Osteocyte (in vitro differentiated cells): ENCODE data around the gene MAPK6. TPM values are rescaled to one million over a fixed set of nuclear protein-coding genes. Genes with fewer than 3 reads are reported as not detected.

Experiments used
- DNase-seq: peaks from one replicate; pipeline ENCODE4 v3.0.0; 2021; ENCODE audit warnings: mixed read lengths; ENCODE audit not compliant: unreplicated experiment; ENCODE audit errors: extremely low spot score
- H3K27ac Mint-ChIP-seq: one replicate; pipeline ENCODE4 v1.8.0; 2021; ENCODE audit warnings: mild to moderate bottlenecking, mixed read lengths; ENCODE audit not compliant: unreplicated experiment
- H3K27me3 Mint-ChIP-seq: one replicate; pipeline ENCODE4 v1.8.0; 2021; ENCODE audit warnings: mixed read lengths; ENCODE audit not compliant: unreplicated experiment
- H3K36me3 Mint-ChIP-seq: one replicate; pipeline ENCODE4 v1.8.0; 2021; ENCODE audit warnings: mixed read lengths; ENCODE audit not compliant: unreplicated experiment
- H3K4me1 Mint-ChIP-seq: one replicate; pipeline ENCODE4 v1.8.0; 2021; ENCODE audit warnings: mixed read lengths; ENCODE audit not compliant: unreplicated experiment
- H3K4me3 Mint-ChIP-seq: one replicate; pipeline ENCODE4 v1.8.0; 2021; ENCODE audit warnings: mild to moderate bottlenecking, moderate library complexity, mixed read lengths; ENCODE audit not compliant: unreplicated experiment
- H3K9me3 Mint-ChIP-seq: one replicate; pipeline ENCODE4 v1.8.0; 2021; ENCODE audit warnings: mixed read lengths; ENCODE audit not compliant: unreplicated experiment
- total RNA-seq: library from RNA; stranded (reverse); gene quantifications from 2 replicates; pipeline ENCODE4 v1.2.1, GENCODE V29; 2021
- TF ChIP-seq, protein P1 (sequence below): fragments of 200-600 bp; sonication (generic); IDR thresholded peaks from 2 replicates; pipeline ENCODE4 v1.5.0; 2021; ENCODE audit warnings: antibody characterized with exemption, mild to moderate bottlenecking, moderate library complexity

MAPK6 gene
- total RNA-seq, 1 donor from 2014 or later = 46.1 TPM

DNA sequence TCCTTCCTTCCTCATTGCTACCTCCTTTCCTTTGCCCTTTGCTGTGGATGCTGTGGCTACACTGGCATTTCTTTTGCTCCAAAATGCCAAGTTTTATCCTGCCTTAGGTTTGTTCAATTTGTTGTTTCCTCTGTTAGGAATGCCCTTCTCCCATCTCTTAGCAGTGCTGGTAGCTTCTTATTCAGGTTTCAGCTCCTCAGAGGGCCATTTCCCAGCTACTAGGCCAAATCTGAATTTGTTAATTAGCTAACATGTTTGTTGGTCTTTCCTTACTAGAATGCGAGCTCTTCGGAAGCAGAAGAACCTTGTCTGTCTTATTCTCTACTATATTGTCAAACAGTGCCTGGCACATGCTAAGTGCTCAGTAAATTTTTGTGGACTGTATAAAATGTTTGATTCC lies 11.0 kb downstream of the MAPK6 start:
- DNase-seq = no peak
- Mint-ChIP-seq H3K9me3 (peaks cover 6% of the 10 kb centered on the region), H3K27ac (no peak overlapping the region), H3K4me1 (peaks cover 28% of the 10 kb centered on the region), H3K36me3 (peaks cover 35% of the 10 kb centered on the region), H3K4me3 (no peak overlapping the region), H3K27me3 (no peaks in the 10 kb centered on the region)
- TF ChIP-seq, protein P1, sequence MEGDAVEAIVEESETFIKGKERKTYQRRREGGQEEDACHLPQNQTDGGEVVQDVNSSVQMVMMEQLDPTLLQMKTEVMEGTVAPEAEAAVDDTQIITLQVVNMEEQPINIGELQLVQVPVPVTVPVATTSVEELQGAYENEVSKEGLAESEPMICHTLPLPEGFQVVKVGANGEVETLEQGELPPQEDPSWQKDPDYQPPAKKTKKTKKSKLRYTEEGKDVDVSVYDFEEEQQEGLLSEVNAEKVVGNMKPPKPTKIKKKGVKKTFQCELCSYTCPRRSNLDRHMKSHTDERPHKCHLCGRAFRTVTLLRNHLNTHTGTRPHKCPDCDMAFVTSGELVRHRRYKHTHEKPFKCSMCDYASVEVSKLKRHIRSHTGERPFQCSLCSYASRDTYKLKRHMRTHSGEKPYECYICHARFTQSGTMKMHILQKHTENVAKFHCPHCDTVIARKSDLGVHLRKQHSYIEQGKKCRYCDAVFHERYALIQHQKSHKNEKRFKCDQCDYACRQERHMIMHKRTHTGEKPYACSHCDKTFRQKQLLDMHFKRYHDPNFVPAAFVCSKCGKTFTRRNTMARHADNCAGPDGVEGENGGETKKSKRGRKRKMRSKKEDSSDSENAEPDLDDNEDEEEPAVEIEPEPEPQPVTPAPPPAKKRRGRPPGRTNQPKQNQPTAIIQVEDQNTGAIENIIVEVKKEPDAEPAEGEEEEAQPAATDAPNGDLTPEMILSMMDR = no peak

DNA sequence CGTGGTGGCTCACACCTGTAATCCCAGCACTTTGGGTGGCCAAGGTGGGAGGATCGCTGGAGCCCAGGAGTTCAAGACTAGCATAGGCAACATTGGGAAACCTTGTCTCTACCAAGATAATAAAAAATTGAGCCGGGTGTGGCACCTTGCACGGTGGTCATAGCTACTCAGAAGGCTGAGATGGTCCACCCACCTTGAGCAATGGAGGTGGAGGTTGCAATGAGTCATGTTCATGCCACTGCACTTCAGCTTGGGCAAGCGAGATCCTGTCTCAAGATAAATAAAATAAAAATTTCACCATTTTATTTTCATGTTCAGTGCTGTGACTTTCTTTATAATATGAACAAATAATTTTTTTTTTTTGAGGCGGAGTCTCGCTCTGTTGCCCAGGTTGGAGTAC lies 12.5 kb downstream of the MAPK6 start:
- H3K27ac Mint-ChIP-seq = no peak overlapping the region
- no peak for DNase-seq

DNA sequence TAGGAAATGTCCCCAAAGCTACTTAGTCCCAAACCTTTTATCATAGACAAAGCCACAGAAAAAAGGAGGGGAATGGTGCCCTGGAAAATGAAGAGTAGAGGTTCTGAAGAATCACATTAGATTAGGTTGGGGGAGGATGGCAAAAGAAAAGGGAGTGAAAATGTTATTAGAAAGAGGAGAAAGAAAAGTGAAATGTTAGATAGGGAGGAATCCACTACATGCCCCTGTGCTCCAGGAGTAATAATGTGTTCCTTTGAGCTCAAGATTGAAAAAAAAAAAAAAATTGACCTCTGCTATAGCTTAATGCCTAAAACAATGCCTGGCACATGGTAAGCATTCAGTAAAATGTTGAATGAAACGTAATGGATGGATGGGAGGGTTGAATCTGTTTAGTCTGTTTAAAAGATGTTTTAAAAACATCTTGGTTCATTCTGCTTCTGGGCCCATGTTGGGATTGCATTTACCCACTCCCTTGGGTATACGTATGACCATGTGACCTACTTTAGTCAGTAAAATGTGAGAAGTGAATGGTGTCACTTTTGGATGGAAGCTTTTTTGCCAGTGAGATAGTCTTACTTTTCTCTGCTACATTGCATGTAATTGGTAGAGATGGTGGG lies 19.0 kb downstream of the MAPK6 start:
- Mint-ChIP-seq H3K27ac (peak overlapping the region; percentile 23), H3K9me3 (peaks cover 6% of the 10 kb centered on the region)
- TF ChIP-seq, protein P1 = no peak

More for the DNA sequence above, 12.5 kb downstream of the MAPK6 start:
- Mint-ChIP-seq H3K4me1 (peaks cover 28% of the 10 kb centered on the region), H3K36me3 (peaks cover 37% of the 10 kb centered on the region), H3K4me3 (no peak overlapping the region), H3K9me3 (peaks cover 6% of the 10 kb centered on the region), H3K27me3 (no peaks in the 10 kb centered on the region)
- TF ChIP-seq, protein P1 = no peak

DNA sequence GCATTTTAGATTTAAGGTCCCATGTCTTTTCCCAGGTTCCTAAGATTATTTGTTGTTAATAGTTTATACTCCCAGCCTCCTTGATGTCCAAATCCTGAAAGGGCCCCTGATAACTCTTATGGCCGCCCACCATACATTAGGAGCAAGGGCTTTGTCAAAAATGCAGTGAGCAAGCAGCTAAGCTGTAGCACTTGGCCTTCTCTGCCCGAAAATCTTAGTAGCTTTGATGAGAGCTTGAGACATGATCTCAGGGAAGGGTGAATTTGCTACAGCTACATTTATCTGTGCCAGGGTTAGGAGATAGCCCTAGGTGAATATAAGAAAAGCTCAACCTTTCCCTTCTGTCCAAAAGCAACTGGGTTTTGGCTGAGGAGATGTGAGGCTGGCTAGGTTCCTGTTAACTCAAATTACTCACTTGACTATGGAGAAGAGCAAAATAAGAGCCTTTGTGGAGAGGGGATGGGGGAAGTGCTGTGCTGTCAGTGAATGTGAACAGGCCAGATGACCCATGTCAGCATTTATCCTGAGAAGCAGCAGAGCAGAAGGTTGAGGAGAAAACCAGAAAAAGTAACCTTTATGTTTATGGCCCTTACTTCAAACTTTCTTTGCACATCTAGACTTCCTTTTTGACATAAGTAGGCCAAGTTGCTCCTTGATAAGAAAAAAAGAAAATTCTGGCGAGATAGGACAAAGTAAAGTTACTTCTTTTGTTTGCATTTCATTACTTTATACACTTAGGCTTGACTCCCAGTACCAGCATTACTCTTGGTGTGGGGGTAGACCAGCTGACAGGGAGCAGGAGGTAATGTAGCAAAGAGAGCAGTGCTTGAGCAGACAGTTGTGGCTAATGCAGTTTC lies 21.1 kb downstream of the MAPK6 start:
- H3K36me3 Mint-ChIP-seq = no peaks in the 10 kb centered on the region
- H3K4me1 Mint-ChIP-seq = peaks cover 42% of the 10 kb centered on the region
- TF ChIP-seq, protein P1 = no peak
- peak overlapping the region; percentile 60 for H3K27ac Mint-ChIP-seq
- no peak for DNase-seq
- H3K9me3 Mint-ChIP-seq = no peaks in the 10 kb centered on the region
- H3K4me3 Mint-ChIP-seq = no peak overlapping the region
- no peaks in the 10 kb centered on the region for H3K27me3 Mint-ChIP-seq

More for the DNA sequence above, 19.0 kb downstream of the MAPK6 start:
- Mint-ChIP-seq H3K27me3 (no peaks in the 10 kb centered on the region), H3K4me1 (peaks cover 47% of the 10 kb centered on the region), H3K4me3 (no peak overlapping the region), H3K36me3 (peaks cover 17% of the 10 kb centered on the region)
- DNase-seq = no peak
